GM23248 (cell line): ENCODE measurements around the gene MYO1A. TPM values are rescaled to one million over a fixed set of nuclear protein-coding genes. Genes with fewer than 3 reads are reported as not detected.

Source experiments
- DNase-seq: peaks from one replicate; pipeline ENCODE4 v3.0.0-alpha.2; 2015
- H2AFZ ChIP-seq: fragments of 200-600 bp; sonication (generic); 2 replicates; pipeline ENCODE4 v1.6.1; 2016; ENCODE audit warnings: antibody characterized with exemption
- H3F3A ChIP-seq: fragments of 200-600 bp; sonication (generic); 2 replicates; pipeline ENCODE4 v1.6.1; 2016; ENCODE audit warnings: mild to moderate bottlenecking, antibody characterized with exemption, mixed run types; ENCODE audit not compliant: insufficient read depth
- H3K27ac ChIP-seq: fragments of 200-600 bp; sonication (generic); 2 replicates; pipeline ENCODE4 v1.5.1; 2016; ENCODE audit warnings: mild to moderate bottlenecking
- H3K27me3 ChIP-seq: fragments of 200-600 bp; sonication (generic); replicated peaks from 2 replicates; pipeline ENCODE4 v1.6.1; 2016; ENCODE audit warnings: mild to moderate bottlenecking; ENCODE audit not compliant: insufficient read depth
- H3K36me3 ChIP-seq: fragments of 200-600 bp; sonication (generic); 2 replicates; pipeline ENCODE4 v1.6.1; 2016; ENCODE audit warnings: low read depth, mild to moderate bottlenecking
- H3K4me1 ChIP-seq: fragments of 200-600 bp; sonication (generic); 2 replicates; pipeline ENCODE4 v1.6.1; 2016; ENCODE audit warnings: mild to moderate bottlenecking; ENCODE audit not compliant: insufficient read depth
- H3K4me2 ChIP-seq: fragments of 200-600 bp; sonication (generic); one replicate; pipeline ENCODE4 v1.6.1; 2016; ENCODE audit warnings: mild to moderate bottlenecking; ENCODE audit not compliant: unreplicated experiment
- H3K4me3 ChIP-seq: fragments of 200-600 bp; sonication (generic); 2 replicates; pipeline ENCODE4 v1.5.1; 2016; ENCODE audit warnings: mild to moderate bottlenecking
- H3K79me2 ChIP-seq: fragments of 200-600 bp; sonication (generic); 2 replicates; pipeline ENCODE4 v1.6.1; 2016; ENCODE audit warnings: mild to moderate bottlenecking; ENCODE audit not compliant: insufficient read depth
- H3K9ac ChIP-seq: fragments of 200-600 bp; sonication (generic); 2 replicates; pipeline ENCODE4 v1.6.1; 2016; ENCODE audit warnings: mild to moderate bottlenecking
- H3K9me2 ChIP-seq: fragments of 200-600 bp; sonication (generic); 2 replicates; pipeline ENCODE4 v1.6.1; 2016; ENCODE audit warnings: mixed run types, mild to moderate bottlenecking, moderate library complexity; ENCODE audit not compliant: insufficient read depth
- H3K9me3 ChIP-seq: fragments of 200-600 bp; sonication (generic); one replicate; pipeline ENCODE4 v1.6.1; 2017; ENCODE audit warnings: low read depth
- H4K20me1 ChIP-seq: fragments of 200-600 bp; sonication (generic); 2 replicates; pipeline ENCODE4 v1.6.0; 2016; ENCODE audit not compliant: insufficient read depth
- EZH2 ChIP-seq: fragments of 200-600 bp; sonication (generic); IDR thresholded peaks from 2 replicates; pipeline ENCODE4 v1.6.1; 2018; ENCODE audit warnings: antibody characterized with exemption, mild to moderate bottlenecking; ENCODE audit not compliant: insufficient read depth, poor library complexity, severe bottlenecking
- EZH2phosphoT487 ChIP-seq: fragments of 200-600 bp; sonication (generic); IDR thresholded peaks from 2 replicates; pipeline ENCODE4 v1.6.1; 2018; ENCODE audit warnings: antibody characterized with exemption, moderate library complexity, mild to moderate bottlenecking, low read depth; ENCODE audit not compliant: insufficient read depth
- WGBS, 2 experiments: methylation state at CpG; one replicate each; pipeline ENCODE4 v1.1.6; 2015 to 2017; ENCODE audit warnings: low lambda C conversion rate in 2 of 2, low coverage in 1 of 2; ENCODE audit errors: missing lambda C conversion rate in 2 of 2; 5-methylcytosine and 5-hydroxymethylcytosine counted together
- in situ Hi-C: fragments of 300-500 bp; cut with MboI; formaldehyde crosslinking; loops from 2 replicates; pipeline ENCODE4 v1.15.0; 2020
- polyA plus RNA-seq: library from polyadenylated mRNA; unstranded; fragments of >200 nt; fragmentation: Nextera tagmentation; extraction: Ambion mirVana; gene quantifications from 2 replicates; pipeline ENCODE4 v1.2.1, GENCODE V29; 2016
- total RNA-seq: library from RNA; depleted of rRNA; stranded (reverse); fragments of >200 nt; shearing (Covaris generic); gene quantifications from 2 replicates; pipeline ENCODE4 v1.2.3, GENCODE V29; 2014

MYO1A gene
- total and polyA plus RNA-seq, 2 experiments from 2014 or later, result not detected

DNA sequence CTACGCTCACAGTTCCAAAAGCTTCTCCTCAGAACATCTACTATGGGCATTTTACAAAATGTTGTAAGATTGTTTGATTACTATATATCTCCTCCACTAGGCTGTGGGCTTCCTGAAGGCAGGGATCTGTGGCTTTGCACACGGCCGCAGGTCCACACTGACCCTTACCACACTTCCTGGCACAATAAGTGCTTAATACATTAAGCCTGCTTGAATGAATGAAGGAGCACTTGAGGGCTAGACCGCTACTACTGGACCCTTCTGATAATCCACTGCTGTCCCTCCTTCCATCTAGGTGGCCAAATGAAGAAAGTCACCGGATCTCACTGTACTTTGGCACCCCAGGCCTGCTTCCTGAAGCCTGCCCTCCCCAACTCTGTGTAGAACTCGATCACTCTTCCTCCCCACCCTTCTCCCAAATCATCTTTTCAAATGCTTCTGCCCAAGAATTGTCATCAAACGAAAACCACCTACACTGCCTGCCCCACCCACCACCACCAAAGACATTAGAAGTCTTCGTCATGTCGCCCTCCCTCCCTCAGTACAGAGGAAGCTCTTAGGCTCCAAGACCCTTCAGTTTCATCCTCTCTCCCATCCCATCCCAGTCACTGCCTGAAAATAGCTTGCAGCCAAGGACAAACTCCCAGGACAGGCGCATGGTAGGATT, 43.0 kb downstream of the MYO1A start:
- Histone ChIP-seq H3K4me1 (peaks cover 8% of the 10 kb centered on the region; the same call in 1 of the 2 replicates), H3K9me2 (no peaks in the 10 kb centered on the region), H3K79me2 (peaks cover 40% of the 10 kb centered on the region), H3K27ac (no peak overlapping the region), H2AFZ (peak overlapping the region; percentile 85), H3K36me3 (peaks cover 6% of the 10 kb centered on the region; the same call in 1 of the 2 replicates), H3K27me3 (no peaks in the 10 kb centered on the region), H3K4me3 (peak overlapping the region; percentile 92), H3K4me2 (peak overlapping the region; percentile 63), H3K9me3 (no peaks in the 10 kb centered on the region), H3K9ac (peak overlapping the region; percentile 59), H4K20me1 (no peaks in the 10 kb centered on the region; the same call in 1 of the 2 replicates), H3F3A (peaks cover under 1% of the 10 kb centered on the region; the same call in 1 of the 2 replicates)
- in situ Hi-C loops, result no loop called here
- DNase-seq, result no peak
- WGBS, 2 experiments, result 45 to 46% methylated on average over 10 of the region's 10 CpGs
- TF ChIP-seq EZH2 (no peak), EZH2phosphoT487 (no peak)

DNA sequence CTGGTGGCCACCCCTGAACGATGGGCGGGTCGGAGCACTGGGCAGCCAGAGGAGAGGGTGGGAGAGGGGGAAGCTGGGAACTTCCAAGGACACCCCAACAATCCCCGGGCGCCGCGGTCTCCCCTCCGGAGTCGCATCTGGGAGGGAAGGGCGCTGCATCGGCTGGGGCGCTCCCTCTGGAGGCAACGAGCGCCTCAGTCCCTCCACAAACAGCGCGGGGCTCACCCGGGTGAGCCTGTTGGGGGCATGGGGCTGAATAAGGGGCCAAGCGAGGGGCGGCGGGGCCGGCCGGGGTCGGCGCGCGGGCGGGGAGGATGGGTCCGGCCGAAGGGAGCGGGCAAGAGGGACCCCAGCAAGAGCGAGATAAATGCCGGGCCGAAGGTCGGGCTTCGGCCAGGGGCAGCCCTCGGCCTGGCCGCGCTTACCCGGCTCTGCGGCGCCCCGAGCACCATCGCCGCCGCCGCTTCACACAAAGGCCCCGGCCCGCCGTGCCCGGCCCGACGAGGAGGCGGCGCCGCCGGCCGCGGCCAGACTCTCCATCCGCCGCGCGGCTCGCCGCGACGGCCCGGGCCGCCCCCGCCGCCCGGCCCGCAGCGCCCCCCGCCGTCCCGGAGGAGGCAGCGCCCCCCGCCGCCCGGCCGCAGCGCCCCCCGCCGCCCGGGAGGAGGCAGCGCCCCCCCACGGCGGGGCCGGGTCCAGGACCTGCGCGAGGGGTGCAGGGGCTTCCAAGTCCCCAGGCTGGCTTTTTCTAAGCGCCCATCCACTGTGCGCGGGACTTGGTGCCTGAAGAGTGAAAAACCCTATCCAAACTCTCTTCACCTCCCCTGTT, 43.7 kb downstream of the MYO1A start, which contains the start of gene ZBTB39:
Gene ZBTB39 (minus strand): TSS at position 567 of the 829 bp plus-strand sequence. CDS start 1,629 bp downstream, outside the sequence.
- H3K27ac ChIP-seq, result peak within 1 kb of the TSS; percentile 35
- peak within 1 kb of the TSS; percentile 87 for H3K9ac ChIP-seq
- H3K4me3 ChIP-seq, result peak within 1 kb of the TSS; percentile 92
- peak within 1 kb of the TSS; percentile 85 for H2AFZ ChIP-seq
- no peak for TF ChIP-seq EZH2
- no peak for TF ChIP-seq EZH2phosphoT487
- WGBS, 2 experiments, result 0 to 2% methylated on average over 14 to 56 of the region's 94 CpGs
- no peaks in the 10 kb centered on the region; the same call in 1 of the 2 replicates for H4K20me1 ChIP-seq
- no peaks in the 10 kb centered on the region for H3K9me2 ChIP-seq
- in situ Hi-C loops, result no loop called here
- H3K4me2 ChIP-seq, result peak within 1 kb of the TSS; percentile 97
- H3K9me3 ChIP-seq, result no peaks in the 10 kb centered on the region
- peaks cover 6% of the 10 kb centered on the region; the same call in 1 of the 2 replicates for H3K36me3 ChIP-seq
- peaks cover 8% of the 10 kb centered on the region; the same call in 1 of the 2 replicates for H3F3A ChIP-seq
- H3K79me2 ChIP-seq, result peaks cover 47% of the 10 kb centered on the region
- H3K27me3 ChIP-seq, result no peaks in the 10 kb centered on the region
- H3K4me1 ChIP-seq, result peaks cover 8% of the 10 kb centered on the region; the same call in 1 of the 2 replicates
- DNase-seq, result peak; percentile 82

GRCh38 chr12:57004651-57005050, 45.3 kb downstream of the MYO1A start:
- in situ Hi-C loops, result no loop called here
- TF ChIP-seq EZH2phosphoT487, result no peak
- TF ChIP-seq EZH2, result no peak
- H3K79me2 ChIP-seq, result peaks cover 48% of the 10 kb centered on the region
- no peak overlapping the region for H3K27ac ChIP-seq
- no peaks in the 10 kb centered on the region for H3K9me2 ChIP-seq
- peaks cover 14% of the 10 kb centered on the region for H3K4me1 ChIP-seq
- 61 to 65% methylated on average over 6 of the region's 6 CpGs for WGBS, 2 experiments
- no peak overlapping the region for H2AFZ ChIP-seq
- H3K4me2 ChIP-seq, result peak overlapping the region; percentile 97
- H3F3A ChIP-seq, result peaks cover 22% of the 10 kb centered on the region; the same call in 1 of the 2 replicates
- DNase-seq, result no peak
- no peak overlapping the region for H3K9ac ChIP-seq
- H3K4me3 ChIP-seq, result no peak overlapping the region
- peaks cover 8% of the 10 kb centered on the region; the same call in 1 of the 2 replicates for H3K36me3 ChIP-seq
- H3K27me3 ChIP-seq, result no peaks in the 10 kb centered on the region
- H3K9me3 ChIP-seq, result no peaks in the 10 kb centered on the region
- H4K20me1 ChIP-seq, result no peaks in the 10 kb centered on the region; the same call in 1 of the 2 replicates

DNA sequence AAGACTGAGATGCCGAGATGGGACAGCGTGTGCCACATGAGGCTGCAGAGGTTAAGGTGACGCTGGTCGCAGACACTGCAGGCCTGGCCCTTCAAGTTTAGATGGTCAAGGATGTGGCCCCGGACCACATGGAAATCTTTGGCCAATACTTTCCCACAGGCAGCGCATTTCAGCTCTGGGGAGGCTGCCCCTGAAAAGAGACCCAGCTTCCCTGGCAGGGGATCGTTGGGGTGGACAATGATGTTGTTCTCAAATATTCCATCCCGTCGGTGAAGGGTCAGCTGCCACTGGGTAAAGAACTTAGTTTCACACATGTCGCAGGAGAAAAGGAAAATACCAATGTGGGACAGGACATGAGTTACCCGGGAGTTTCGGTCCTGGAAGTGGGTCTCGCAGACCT, 46.5 kb downstream of the MYO1A start:
- 83 to 85% methylated on average over 13 of the region's 13 CpGs for WGBS, 2 experiments
- Histone ChIP-seq H3K9me3 (no peaks in the 10 kb centered on the region), H3K36me3 (peaks cover 8% of the 10 kb centered on the region; the same call in 1 of the 2 replicates), H2AFZ (no peak overlapping the region), H3K27ac (no peak overlapping the region), H3F3A (peaks cover 22% of the 10 kb centered on the region; the same call in 1 of the 2 replicates), H3K79me2 (peaks cover 59% of the 10 kb centered on the region), H3K27me3 (no peaks in the 10 kb centered on the region), H3K9ac (no peak overlapping the region), H3K4me1 (peaks cover 18% of the 10 kb centered on the region), H3K4me3 (no peak overlapping the region), H4K20me1 (no peaks in the 10 kb centered on the region; the same call in 1 of the 2 replicates), H3K9me2 (no peaks in the 10 kb centered on the region), H3K4me2 (no peak overlapping the region)
- no peak for DNase-seq
- TF ChIP-seq EZH2 (no peak), EZH2phosphoT487 (no peak)
- in situ Hi-C loops, result no loop called here
